ENCODE data around the gene DGKI.

DNA sequence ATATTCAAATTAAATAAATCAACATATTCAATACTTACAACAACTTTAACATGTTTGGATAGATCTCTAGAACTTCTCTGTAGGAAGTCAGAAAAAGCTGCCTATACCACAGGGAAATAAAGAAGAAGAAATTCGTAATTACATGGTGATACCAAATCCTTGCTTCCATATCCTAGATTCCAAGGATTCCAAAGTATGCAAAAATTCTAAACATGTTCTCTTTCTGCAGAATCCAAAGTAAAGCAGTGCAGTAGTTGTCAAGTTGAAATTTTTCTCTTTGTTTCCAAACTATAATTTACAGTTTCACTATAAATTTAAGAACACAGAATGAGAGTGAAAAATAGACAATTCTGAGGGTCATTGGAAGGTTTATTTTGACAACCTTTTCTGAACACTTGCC lies 269.6 kb downstream of the DGKI start:
- TF ChIP-seq, protein P1, sequence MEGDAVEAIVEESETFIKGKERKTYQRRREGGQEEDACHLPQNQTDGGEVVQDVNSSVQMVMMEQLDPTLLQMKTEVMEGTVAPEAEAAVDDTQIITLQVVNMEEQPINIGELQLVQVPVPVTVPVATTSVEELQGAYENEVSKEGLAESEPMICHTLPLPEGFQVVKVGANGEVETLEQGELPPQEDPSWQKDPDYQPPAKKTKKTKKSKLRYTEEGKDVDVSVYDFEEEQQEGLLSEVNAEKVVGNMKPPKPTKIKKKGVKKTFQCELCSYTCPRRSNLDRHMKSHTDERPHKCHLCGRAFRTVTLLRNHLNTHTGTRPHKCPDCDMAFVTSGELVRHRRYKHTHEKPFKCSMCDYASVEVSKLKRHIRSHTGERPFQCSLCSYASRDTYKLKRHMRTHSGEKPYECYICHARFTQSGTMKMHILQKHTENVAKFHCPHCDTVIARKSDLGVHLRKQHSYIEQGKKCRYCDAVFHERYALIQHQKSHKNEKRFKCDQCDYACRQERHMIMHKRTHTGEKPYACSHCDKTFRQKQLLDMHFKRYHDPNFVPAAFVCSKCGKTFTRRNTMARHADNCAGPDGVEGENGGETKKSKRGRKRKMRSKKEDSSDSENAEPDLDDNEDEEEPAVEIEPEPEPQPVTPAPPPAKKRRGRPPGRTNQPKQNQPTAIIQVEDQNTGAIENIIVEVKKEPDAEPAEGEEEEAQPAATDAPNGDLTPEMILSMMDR (IDR thresholded peaks at IDR 0.05 in 2 of 3, conservative IDR thresholded peaks at IDR 0.05 in 1 of 3; ENCODE audit: borderline replicate concordance in 1 of 3, insufficient read depth in 1 of 3, low read depth in 2 of 3, low read length in 2 of 3), result no peak
- no peak for TF ChIP-seq REST (IDR thresholded peaks at IDR 0.05; ENCODE audit: low read depth)
- no peak for TF ChIP-seq EZH2 (IDR thresholded peaks at IDR 0.05)
- no peak for TF ChIP-seq ELF1 (IDR thresholded peaks at IDR 0.05; ENCODE audit: borderline replicate concordance, low read depth)
- TF ChIP-seq POLR2AphosphoS5 (IDR thresholded peaks at IDR 0.05; ENCODE audit: low read depth, low read length), result no peak
- no peak for TF ChIP-seq TCF7L2 (IDR thresholded peaks at IDR 0.05; ENCODE audit: borderline replicate concordance, extremely low read depth, insufficient read depth, insufficient read length)
- TF ChIP-seq POLR2A (IDR thresholded peaks at IDR 0.05; ENCODE audit: borderline replicate concordance, extremely low read depth, insufficient read depth, insufficient read length), result no peak
- no peak for TF ChIP-seq MAX (IDR thresholded peaks at IDR 0.05)
- no peak for TF ChIP-seq EZH2phosphoT487 (IDR thresholded peaks at IDR 0.05; ENCODE audit: borderline replicate concordance)
- TF ChIP-seq ATF3 (IDR thresholded peaks at IDR 0.05), result no peak
- TF ChIP-seq CEBPB (IDR thresholded peaks at IDR 0.05; ENCODE audit: low read depth), result no peak

Measured in HCT116 (cell line).